ENCODE data around the gene CSNK2B. TPM values are rescaled to one million over a fixed set of nuclear protein-coding genes. Genes with fewer than 3 reads are reported as not detected.

The CSNK2B gene
- polyA plus RNA-seq (2012; ENCODE audit: missing spikeins) = 201 TPM

GRCh38 chr6:31665501-31666336 is at the start of gene CSNK2B:
CSNK2B (plus strand) TSS chr6:31666080; CDS start chr6:31666832, 752 bp downstream.
- DNase-seq (ENCODE audit: insufficient read length) (peak; percentile 97), FAIRE-seq (peak; percentile 82)
- TF ChIP-seq POLR2A (IDR thresholded peaks at IDR 0.05; ENCODE audit: low read depth, low read length) = peak; percentile 97
- peak; percentile 85 for TF ChIP-seq TAF1 (IDR thresholded peaks at IDR 0.05; ENCODE audit: borderline replicate concordance, low read depth, low read length)
- TF ChIP-seq POLR2AphosphoS5 (IDR thresholded peaks at IDR 0.05; ENCODE audit: low read depth, low read length) = peak; percentile 97

- FAIRE-seq = peak; percentile 58
- DNase-seq (ENCODE audit: insufficient read length) = no peak
- TF ChIP-seq POLR2A (IDR thresholded peaks at IDR 0.05; ENCODE audit: low read depth, low read length) (no peak), POLR2AphosphoS5 (IDR thresholded peaks at IDR 0.05; ENCODE audit: low read depth, low read length) (no peak), TAF1 (IDR thresholded peaks at IDR 0.05; ENCODE audit: borderline replicate concordance, low read depth, low read length) (no peak)
Observed at GRCh38 chr6:31617010-31617409, 48.9 kb upstream of the CSNK2B start.

- DNase-seq (ENCODE audit: insufficient read length) (peak; percentile 89), FAIRE-seq (peak; percentile 93)
- TF ChIP-seq POLR2AphosphoS5 (IDR thresholded peaks at IDR 0.05; ENCODE audit: low read depth, low read length) (peak; percentile 94), TAF1 (IDR thresholded peaks at IDR 0.05; ENCODE audit: borderline replicate concordance, low read depth, low read length) (peak; percentile 54; the same call in 1 of the 2 replicates), POLR2A (IDR thresholded peaks at IDR 0.05; ENCODE audit: low read depth, low read length) (peak; percentile 83)
Observed at GRCh38 chr6:31619805-31620585, 45.9 kb upstream of the CSNK2B start.

- TF ChIP-seq POLR2AphosphoS5 (IDR thresholded peaks at IDR 0.05; ENCODE audit: low read depth, low read length) (no peak), TAF1 (IDR thresholded peaks at IDR 0.05; ENCODE audit: borderline replicate concordance, low read depth, low read length) (peak; percentile 79), POLR2A (IDR thresholded peaks at IDR 0.05; ENCODE audit: low read depth, low read length) (peak; percentile 66)
- DNase-seq (ENCODE audit: insufficient read length) (peak; percentile 75), FAIRE-seq (no peak)
Observed at GRCh38 chr6:31620586-31621319, 45.1 kb upstream of the CSNK2B start, which contains the start of gene PRRC2A. PRRC2A (plus strand) TSS chr6:31620715; CDS start chr6:31622790, 2,075 bp downstream.

GRCh38 chr6:31621320-31621939 is 44.5 kb upstream of the CSNK2B start:
- FAIRE-seq = no peak
- TF ChIP-seq POLR2AphosphoS5 (IDR thresholded peaks at IDR 0.05; ENCODE audit: low read depth, low read length) (no peak), POLR2A (IDR thresholded peaks at IDR 0.05; ENCODE audit: low read depth, low read length) (no peak), TAF1 (IDR thresholded peaks at IDR 0.05; ENCODE audit: borderline replicate concordance, low read depth, low read length) (no peak)
- DNase-seq (ENCODE audit: insufficient read length) = no peak

GRCh38 chr6:31621991-31622390 is 43.9 kb upstream of the CSNK2B start:
- no peak for DNase-seq (ENCODE audit: insufficient read length)
- no peak for TF ChIP-seq POLR2A (IDR thresholded peaks at IDR 0.05; ENCODE audit: low read depth, low read length)
- TF ChIP-seq POLR2AphosphoS5 (IDR thresholded peaks at IDR 0.05; ENCODE audit: low read depth, low read length) = no peak
- TF ChIP-seq TAF1 (IDR thresholded peaks at IDR 0.05; ENCODE audit: borderline replicate concordance, low read depth, low read length) = no peak
- no peak for FAIRE-seq

GRCh38 chr6:31622684-31623091 is 43.2 kb upstream of the CSNK2B start:
- no peak for FAIRE-seq
- TF ChIP-seq POLR2A (IDR thresholded peaks at IDR 0.05; ENCODE audit: low read depth, low read length) (no peak), TAF1 (IDR thresholded peaks at IDR 0.05; ENCODE audit: borderline replicate concordance, low read depth, low read length) (no peak), POLR2AphosphoS5 (IDR thresholded peaks at IDR 0.05; ENCODE audit: low read depth, low read length) (no peak; the same call in 1 of the 2 replicates)

GRCh38 chr6:31624070-31624469 is 41.8 kb upstream of the CSNK2B start:
- FAIRE-seq = no peak
- no peak for DNase-seq (ENCODE audit: insufficient read length)
- TF ChIP-seq POLR2AphosphoS5 (IDR thresholded peaks at IDR 0.05; ENCODE audit: low read depth, low read length) = no peak
- TF ChIP-seq TAF1 (IDR thresholded peaks at IDR 0.05; ENCODE audit: borderline replicate concordance, low read depth, low read length) = no peak

More at GRCh38 chr6:31622684-31623091, 43.2 kb upstream of the CSNK2B start:
- no peak for DNase-seq (ENCODE audit: insufficient read length)

GRCh38 chr6:31626952-31627351 is 38.9 kb upstream of the CSNK2B start:
- TF ChIP-seq TAF1 (IDR thresholded peaks at IDR 0.05; ENCODE audit: borderline replicate concordance, low read depth, low read length) (no peak), POLR2AphosphoS5 (IDR thresholded peaks at IDR 0.05; ENCODE audit: low read depth, low read length) (no peak), POLR2A (IDR thresholded peaks at IDR 0.05; ENCODE audit: low read depth, low read length) (no peak)
- FAIRE-seq = no peak
- DNase-seq (ENCODE audit: insufficient read length) = no peak

- TF ChIP-seq TAF1 (IDR thresholded peaks at IDR 0.05; ENCODE audit: borderline replicate concordance, low read depth, low read length) = no peak
- TF ChIP-seq POLR2AphosphoS5 (IDR thresholded peaks at IDR 0.05; ENCODE audit: low read depth, low read length) = no peak; the same call in 1 of the 2 replicates
- no peak; the same call in 1 of the 2 replicates for TF ChIP-seq POLR2A (IDR thresholded peaks at IDR 0.05; ENCODE audit: low read depth, low read length)
- DNase-seq (ENCODE audit: insufficient read length) (no peak), FAIRE-seq (no peak)
Observed at GRCh38 chr6:31627690-31628287, 38.1 kb upstream of the CSNK2B start.

Measured in GM12892 (cell line).